Keratinocyte (primary cell): ENCODE results near the gene CGN. TPM values are rescaled to one million over a fixed set of nuclear protein-coding genes. Genes with fewer than 3 reads are reported as not detected.
A peak's percentile ranks its signal among the peaks of the same experiment; 100 is the strongest.

Experiments
- DNase-seq: peaks from one replicate; pipeline ENCODE4 v3.0.0-alpha.2; 2011; ENCODE audit warnings: low read depth, missing footprints, low spot score
- FAIRE-seq: peaks from 2 replicates; lab custom pipeline; 2011; peaks lifted over from hg19 to GRCh38; lab: Jason Lieb, UNC
- H2AFZ ChIP-seq: 2 replicates; pipeline ENCODE4 v1.6.0; 2012; ENCODE audit warnings: low read length, control low read depth, inconsistent platforms; ENCODE audit not compliant: control insufficient read depth
- H3K27ac ChIP-seq: 2 replicates; pipeline ENCODE4 v1.5.1; 2011; ENCODE audit warnings: low read length; ENCODE audit not compliant: control insufficient read depth, insufficient read depth
- H3K27me3 ChIP-seq: 3 replicates; pipeline ENCODE4 v1.6.0; 2011; ENCODE audit warnings: low read length; ENCODE audit not compliant: control insufficient read depth, insufficient read depth; ENCODE audit errors: extremely low read depth
- H3K36me3 ChIP-seq, 2 experiments: 2 replicates in 1 of 2; 3 replicates in 1 of 2; pipeline ENCODE4 v1.5.1; 2011; ENCODE audit warnings: low read length in 2 of 2, mild to moderate bottlenecking in 1 of 2; ENCODE audit not compliant: control insufficient read depth in 2 of 2, insufficient read depth in 2 of 2; ENCODE audit errors: extremely low read depth in 1 of 2
- H3K4me1 ChIP-seq: 3 replicates; pipeline ENCODE4 v1.5.1; 2011; ENCODE audit warnings: low read length; ENCODE audit not compliant: control insufficient read depth, insufficient read depth; ENCODE audit errors: extremely low read depth
- H3K4me2 ChIP-seq: 3 replicates; pipeline ENCODE4 v1.6.0; 2011; ENCODE audit warnings: low read depth, low read length; ENCODE audit not compliant: control insufficient read depth, insufficient read depth; ENCODE audit errors: extremely low read depth
- H3K4me3 ChIP-seq, 3 experiments: fragments of 200-600 bp in 1 of 3; sonication (generic) in 1 of 3; 2 replicates in 2 of 3; 3 replicates in 1 of 3; pipeline ENCODE4 v1.5.1; 2011 to 2016; ENCODE audit warnings: low read length in 3 of 3, mild to moderate bottlenecking in 3 of 3, control low read depth in 2 of 3, inconsistent platforms in 1 of 3, low read depth in 1 of 3, mixed read lengths in 1 of 3, mixed run types in 1 of 3, moderate library complexity in 1 of 3; ENCODE audit not compliant: control insufficient read depth in 2 of 3, insufficient read depth in 2 of 3; ENCODE audit errors: extremely low read depth in 1 of 3
- H3K79me2 ChIP-seq: 2 replicates; pipeline ENCODE4 v1.6.0; 2012; ENCODE audit warnings: low read length; ENCODE audit not compliant: control insufficient read depth, insufficient read depth
- H3K9ac ChIP-seq: 3 replicates; pipeline ENCODE4 v1.6.0; 2011; ENCODE audit warnings: low read length; ENCODE audit not compliant: control insufficient read depth, insufficient read depth; ENCODE audit errors: extremely low read depth
- H3K9me1 ChIP-seq: 3 replicates; pipeline ENCODE4 v1.6.0; 2011; ENCODE audit warnings: low read length; ENCODE audit not compliant: control insufficient read depth, insufficient read depth; ENCODE audit errors: extremely low read depth
- H3K9me3 ChIP-seq: 2 replicates; pipeline ENCODE4 v1.5.1; 2012; ENCODE audit warnings: low read depth, low read length; ENCODE audit not compliant: control insufficient read depth
- H4K20me1 ChIP-seq: 3 replicates; pipeline ENCODE4 v1.6.0; 2011; ENCODE audit warnings: low read length; ENCODE audit not compliant: control insufficient read depth, insufficient read depth; ENCODE audit errors: extremely low read depth
- CTCF ChIP-seq, 3 experiments: IDR thresholded peaks in 1 of 3; conservative IDR thresholded peaks in 1 of 3; optimal IDR thresholded peaks in 1 of 3; 2 replicates in 2 of 3; 3 replicates in 1 of 3; pipeline versions ENCODE3 to v1.5.1; 2011; ENCODE audit warnings: low read length in 3 of 3, mild to moderate bottlenecking in 3 of 3, moderate library complexity in 2 of 3, control low read depth in 1 of 3, inconsistent platforms in 1 of 3; ENCODE audit not compliant: insufficient read depth in 2 of 3; ENCODE audit errors: extremely low read depth in 1 of 3
- EZH2 ChIP-seq: IDR thresholded peaks from one replicate; pipeline ENCODE4 v1.6.1; 2012; ENCODE audit warnings: inconsistent platforms, mild to moderate bottlenecking, low read length, moderate library complexity
- dilution Hi-C: fragments of 300-500 bp; cut with MboI; formaldehyde crosslinking; loops from one replicate; pipeline ENCODE4 v1.7.0; 2020; ENCODE audit warnings: low sequenced_read_pairs; ENCODE audit not compliant: extremely low pct_ligation_motif_present
- polyA plus RNA-seq, 5 experiments: library from polyadenylated mRNA; depleted of rRNA in 3 of 5; stranded (reverse) in 3 of 5; stranded (forward) in 1 of 5; unstranded in 1 of 5; fragments of >200 nt; gene quantifications; 1 replicate in 1 of 5; 2 replicates in 3 of 5; 3 replicates in 1 of 5; pipeline versions ENCODE4 v1.2.1 to v1.2.3, GENCODE V29; 2011 to 2012; ENCODE audit warnings: missing spikeins in 2 of 5, low read depth in 1 of 5, low replicate concordance in 1 of 5

Gene CGN
- polyA plus RNA-seq, 1 donor (not counting 4 experiments of a cell fraction or from before 2014, with no cell fraction given) = 2.9 TPM

GRCh38 chr1:151578941-151579340 is 67.8 kb downstream of the CGN start:
- peaks cover 39 to 64% of the 10 kb centered on the region in 2 experiments for H3K36me3 ChIP-seq

GRCh38 chr1:151579436-151580225 is 68.4 kb downstream of the CGN start:
- DNase-seq (no peak), FAIRE-seq (peak; percentile 93)
- TF ChIP-seq EZH2 (no peak), CTCF (optimal IDR thresholded peaks at IDR 0.05 in 1 of 3, IDR thresholded peaks at IDR 0.05 in 1 of 3, conservative IDR thresholded peaks at IDR 0.05 in 1 of 3; ENCODE audit: extremely low read depth in 1 of 3, insufficient read depth in 2 of 3, low read length in 3 of 3) (peak in 1 of 3 experiments; percentile 20)
- Histone ChIP-seq H3K79me2 (no peaks in the 10 kb centered on the region), H2AFZ (no peak overlapping the region), H4K20me1 (no peaks in the 10 kb centered on the region), H3K9me1 (peaks cover 5% of the 10 kb centered on the region), H3K9ac (no peak overlapping the region), H3K36me3 (peaks cover 35 to 61% of the 10 kb centered on the region in 2 experiments), H3K27me3 (no peaks in the 10 kb centered on the region), H3K27ac (peak overlapping the region; percentile 56), H3K4me1 (peaks cover 64% of the 10 kb centered on the region), H3K9me3 (no peaks in the 10 kb centered on the region), H3K4me2 (peak overlapping the region; percentile 35), H3K4me3 (no peak overlapping the region)
- dilution Hi-C loops = no loop called here

More at GRCh38 chr1:151578941-151579340, 67.8 kb downstream of the CGN start:
- no peak for TF ChIP-seq CTCF (optimal IDR thresholded peaks at IDR 0.05 in 1 of 3, IDR thresholded peaks at IDR 0.05 in 1 of 3, conservative IDR thresholded peaks at IDR 0.05 in 1 of 3; ENCODE audit: extremely low read depth in 1 of 3, insufficient read depth in 2 of 3, low read length in 3 of 3)
- TF ChIP-seq EZH2 = no peak
- Histone ChIP-seq H3K4me2 (peak overlapping the region; percentile 35), H3K27me3 (no peaks in the 10 kb centered on the region), H3K9ac (no peak overlapping the region), H3K79me2 (no peaks in the 10 kb centered on the region), H3K9me3 (no peaks in the 10 kb centered on the region), H3K27ac (peak overlapping the region; percentile 56), H4K20me1 (no peaks in the 10 kb centered on the region), H2AFZ (no peak overlapping the region), H3K4me3 (no peak overlapping the region), H3K4me1 (peaks cover 64% of the 10 kb centered on the region), H3K9me1 (peaks cover 9% of the 10 kb centered on the region)
- FAIRE-seq (no peak), DNase-seq (no peak)
- dilution Hi-C loops = no loop called here
